WERI-Rb-1 (cell line): ENCODE measurements around the gene SLC38A4.

Experiments used
- DNase-seq: peaks from one replicate; pipeline ENCODE4 v3.0.0-alpha.2; 2020
- H3K27ac ChIP-seq: fragments of 250-450 bp; sonication (Bioruptor Pico); 2 replicates; pipeline ENCODE4 v1.5.1; 2020; ENCODE audit warnings: mild to moderate bottlenecking, moderate library complexity
- H3K27me3 ChIP-seq: fragments of 250-450 bp; sonication (Bioruptor Pico); 2 replicates; pipeline ENCODE4 v1.5.1; 2021; ENCODE audit warnings: mild to moderate bottlenecking, low read depth, moderate library complexity; ENCODE audit not compliant: insufficient read depth, severe bottlenecking
- H3K36me3 ChIP-seq: fragments of 250-450 bp; sonication (Bioruptor Pico); 2 replicates; pipeline ENCODE4 v1.5.1; 2020; ENCODE audit warnings: mild to moderate bottlenecking, moderate library complexity
- H3K4me3 ChIP-seq: 2 replicates; pipeline ENCODE4 v1.5.1; 2011; ENCODE audit warnings: low read depth, mild to moderate bottlenecking, control low read depth, low read length
- H3K9me3 ChIP-seq: fragments of 250-450 bp; sonication (Bioruptor Pico); 2 replicates; pipeline ENCODE4 v1.5.1; 2021; ENCODE audit warnings: mild to moderate bottlenecking, moderate library complexity; ENCODE audit not compliant: severe bottlenecking
- CTCF ChIP-seq: IDR thresholded peaks from 2 replicates; pipeline ENCODE4 v1.5.1; 2011; ENCODE audit warnings: low read depth, mild to moderate bottlenecking, control low read depth, inconsistent platforms, low read length

SLC38A4 gene

GRCh38 chr12:46774322-46774633, 51.5 kb downstream of the SLC38A4 start:
- Histone ChIP-seq H3K36me3 (no peaks in the 10 kb centered on the region), H3K27ac (no peak overlapping the region), H3K27me3 (peaks cover 9% of the 10 kb centered on the region), H3K9me3 (no peaks in the 10 kb centered on the region), H3K4me3 (no peak overlapping the region)
- DNase-seq: no peak
- TF ChIP-seq CTCF: no peak

GRCh38 chr12:46773586-46774321, 52.0 kb downstream of the SLC38A4 start:
- Histone ChIP-seq H3K36me3 (no peaks in the 10 kb centered on the region), H3K27me3 (peaks cover 9% of the 10 kb centered on the region), H3K4me3 (no peak overlapping the region), H3K27ac (no peak overlapping the region), H3K9me3 (no peaks in the 10 kb centered on the region)
- TF ChIP-seq CTCF: no peak
- DNase-seq: no peak

GRCh38 chr12:46771268-46771827, 54.4 kb downstream of the SLC38A4 start:
- TF ChIP-seq CTCF: no peak
- no peaks in the 10 kb centered on the region for H3K36me3 ChIP-seq
- H3K27ac ChIP-seq: no peak overlapping the region
- H3K27me3 ChIP-seq: peaks cover 12% of the 10 kb centered on the region
- H3K9me3 ChIP-seq: no peaks in the 10 kb centered on the region
- no peak for DNase-seq
- no peak overlapping the region for H3K4me3 ChIP-seq

- peaks cover 12% of the 10 kb centered on the region for H3K27me3 ChIP-seq
- DNase-seq: no peak
- no peak overlapping the region for H3K27ac ChIP-seq
- H3K9me3 ChIP-seq: no peaks in the 10 kb centered on the region
- TF ChIP-seq CTCF: no peak
- H3K36me3 ChIP-seq: no peaks in the 10 kb centered on the region
- H3K4me3 ChIP-seq: no peak overlapping the region
Measured at GRCh38 chr12:46770501-46771183, 55.2 kb downstream of the SLC38A4 start.

GRCh38 chr12:46764005-46764404, 61.8 kb downstream of the SLC38A4 start:
- no peak for TF ChIP-seq CTCF
- no peak overlapping the region for H3K4me3 ChIP-seq

More at GRCh38 chr12:46764005-46764404, 61.8 kb downstream of the SLC38A4 start:
- no peaks in the 10 kb centered on the region for H3K36me3 ChIP-seq
- DNase-seq: no peak
- H3K27me3 ChIP-seq: peaks cover 3% of the 10 kb centered on the region
- no peaks in the 10 kb centered on the region for H3K9me3 ChIP-seq
- no peak overlapping the region for H3K27ac ChIP-seq
